ENCODE data around the gene HS2ST1.

HS2ST1 gene

DNA sequence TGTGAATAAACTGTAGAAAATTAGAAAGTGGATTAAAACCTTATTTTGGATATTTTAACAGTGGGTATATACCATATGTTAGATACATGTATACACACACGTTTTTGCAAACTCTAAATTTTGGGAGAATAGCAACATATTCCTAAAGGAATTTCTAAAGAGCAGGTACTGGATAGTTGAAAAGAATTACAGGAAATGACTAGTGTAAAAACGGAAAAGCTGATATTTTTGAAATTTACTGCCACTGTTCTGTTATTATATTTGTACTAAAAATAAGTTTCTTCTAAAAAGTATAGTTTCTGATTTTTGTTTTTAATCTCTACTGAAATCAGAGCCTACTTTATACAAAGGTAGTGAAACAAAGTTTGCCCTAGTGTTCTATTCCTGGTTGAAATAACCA lies 114.1 kb downstream of the HS2ST1 start (continued):
- TF ChIP-seq ARNTL (CRISPR knock-in tag; IDR thresholded peaks at IDR 0.05; ENCODE audit: borderline replicate concordance, low read depth), result no peak
- no peak for TF ChIP-seq ZFP3 (CRISPR knock-in tag; IDR thresholded peaks at IDR 0.05)
- TF ChIP-seq ZC3H10 (CRISPR knock-in tag; IDR thresholded peaks at IDR 0.05), result no peak

DNA sequence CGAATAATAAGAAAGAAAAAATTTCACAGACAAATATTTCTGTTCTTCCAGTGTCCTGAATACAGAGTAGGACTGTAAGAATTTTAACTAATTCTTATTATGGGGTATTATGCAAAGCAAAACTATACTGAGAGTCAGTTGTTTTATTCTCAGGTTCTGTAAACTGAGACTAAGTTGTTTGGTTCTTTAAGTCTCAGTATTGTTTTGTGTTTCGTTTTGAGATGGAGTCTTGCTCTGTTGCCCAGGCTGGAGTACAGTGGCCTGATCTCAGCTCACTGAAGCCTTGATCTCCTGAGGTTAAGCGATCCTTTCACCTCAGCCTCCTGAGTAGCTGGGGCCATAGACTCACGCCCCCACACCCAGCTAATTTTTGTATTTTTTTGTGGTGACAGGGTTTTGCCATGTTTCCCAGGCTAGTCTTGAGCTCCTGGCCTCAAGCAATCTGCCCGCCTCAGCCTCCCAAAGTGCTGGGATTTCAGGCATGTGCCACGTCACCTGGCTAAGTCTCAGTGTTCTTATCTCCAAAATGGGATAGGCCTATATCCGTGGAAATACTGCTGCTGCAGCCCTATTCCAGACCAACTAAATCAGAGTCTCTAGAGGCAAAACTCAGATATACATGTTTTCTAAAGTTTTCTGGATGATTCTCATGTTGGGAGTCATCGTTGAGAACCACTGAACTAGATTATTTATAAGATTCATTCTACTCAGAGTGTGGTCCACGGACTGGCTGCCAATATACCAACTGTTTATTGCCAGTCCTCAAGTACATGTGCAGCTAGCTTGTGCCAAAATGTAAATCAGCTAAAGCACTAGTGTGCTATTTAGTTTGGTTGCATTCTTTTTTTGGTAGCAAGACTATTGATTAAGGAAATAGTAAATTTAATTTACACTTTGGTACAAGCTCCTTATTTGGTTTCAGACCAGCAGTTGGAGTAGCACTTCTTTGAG lies 116.6 kb downstream of the HS2ST1 start:
- TF ChIP-seq, protein P1, sequence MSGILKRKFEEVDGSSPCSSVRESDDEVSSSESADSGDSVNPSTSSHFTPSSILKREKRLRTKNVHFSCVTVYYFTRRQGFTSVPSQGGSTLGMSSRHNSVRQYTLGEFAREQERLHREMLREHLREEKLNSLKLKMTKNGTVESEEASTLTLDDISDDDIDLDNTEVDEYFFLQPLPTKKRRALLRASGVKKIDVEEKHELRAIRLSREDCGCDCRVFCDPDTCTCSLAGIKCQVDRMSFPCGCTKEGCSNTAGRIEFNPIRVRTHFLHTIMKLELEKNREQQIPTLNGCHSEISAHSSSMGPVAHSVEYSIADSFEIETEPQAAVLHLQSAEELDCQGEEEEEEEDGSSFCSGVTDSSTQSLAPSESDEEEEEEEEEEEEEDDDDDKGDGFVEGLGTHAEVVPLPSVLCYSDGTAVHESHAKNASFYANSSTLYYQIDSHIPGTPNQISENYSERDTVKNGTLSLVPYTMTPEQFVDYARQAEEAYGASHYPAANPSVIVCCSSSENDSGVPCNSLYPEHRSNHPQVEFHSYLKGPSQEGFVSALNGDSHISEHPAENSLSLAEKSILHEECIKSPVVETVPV (CRISPR knock-in tag; IDR thresholded peaks at IDR 0.05), result no peak
- TF ChIP-seq, protein P2, sequence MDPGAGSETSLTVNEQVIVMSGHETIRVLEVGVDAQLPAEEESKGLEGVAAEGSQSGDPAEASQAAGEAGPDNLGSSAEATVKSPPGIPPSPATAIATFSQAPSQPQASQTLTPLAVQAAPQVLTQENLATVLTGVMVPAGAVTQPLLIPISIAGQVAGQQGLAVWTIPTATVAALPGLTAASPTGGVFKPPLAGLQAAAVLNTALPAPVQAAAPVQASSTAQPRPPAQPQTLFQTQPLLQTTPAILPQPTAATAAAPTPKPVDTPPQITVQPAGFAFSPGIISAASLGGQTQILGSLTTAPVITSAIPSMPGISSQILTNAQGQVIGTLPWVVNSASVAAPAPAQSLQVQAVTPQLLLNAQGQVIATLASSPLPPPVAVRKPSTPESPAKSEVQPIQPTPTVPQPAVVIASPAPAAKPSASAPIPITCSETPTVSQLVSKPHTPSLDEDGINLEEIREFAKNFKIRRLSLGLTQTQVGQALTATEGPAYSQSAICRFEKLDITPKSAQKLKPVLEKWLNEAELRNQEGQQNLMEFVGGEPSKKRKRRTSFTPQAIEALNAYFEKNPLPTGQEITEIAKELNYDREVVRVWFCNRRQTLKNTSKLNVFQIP (CRISPR knock-in tag; IDR thresholded peaks at IDR 0.05; ENCODE audit: borderline replicate concordance, low read depth), result no peak
- TF ChIP-seq PPARA (CRISPR knock-in tag; IDR thresholded peaks at IDR 0.05; ENCODE audit: borderline replicate concordance) (no peak), TOX (CRISPR knock-in tag; IDR thresholded peaks at IDR 0.05; ENCODE audit: borderline replicate concordance) (no peak), BACH2 (CRISPR knock-in tag; IDR thresholded peaks at IDR 0.05; ENCODE audit: borderline replicate concordance) (no peak), ESRRG (CRISPR knock-in tag; IDR thresholded peaks at IDR 0.05) (no peak), RARB (CRISPR knock-in tag; IDR thresholded peaks at IDR 0.05) (no peak), ARNTL (CRISPR knock-in tag; IDR thresholded peaks at IDR 0.05; ENCODE audit: borderline replicate concordance, low read depth) (no peak), ZNF565 (CRISPR knock-in tag; conservative IDR thresholded peaks at IDR 0.05; ENCODE audit: low read depth) (no peak), ZFP30 (CRISPR knock-in tag; IDR thresholded peaks at IDR 0.05) (no peak), ISL1 (CRISPR knock-in tag; IDR thresholded peaks at IDR 0.05) (no peak)
- TF ChIP-seq, protein P3, sequence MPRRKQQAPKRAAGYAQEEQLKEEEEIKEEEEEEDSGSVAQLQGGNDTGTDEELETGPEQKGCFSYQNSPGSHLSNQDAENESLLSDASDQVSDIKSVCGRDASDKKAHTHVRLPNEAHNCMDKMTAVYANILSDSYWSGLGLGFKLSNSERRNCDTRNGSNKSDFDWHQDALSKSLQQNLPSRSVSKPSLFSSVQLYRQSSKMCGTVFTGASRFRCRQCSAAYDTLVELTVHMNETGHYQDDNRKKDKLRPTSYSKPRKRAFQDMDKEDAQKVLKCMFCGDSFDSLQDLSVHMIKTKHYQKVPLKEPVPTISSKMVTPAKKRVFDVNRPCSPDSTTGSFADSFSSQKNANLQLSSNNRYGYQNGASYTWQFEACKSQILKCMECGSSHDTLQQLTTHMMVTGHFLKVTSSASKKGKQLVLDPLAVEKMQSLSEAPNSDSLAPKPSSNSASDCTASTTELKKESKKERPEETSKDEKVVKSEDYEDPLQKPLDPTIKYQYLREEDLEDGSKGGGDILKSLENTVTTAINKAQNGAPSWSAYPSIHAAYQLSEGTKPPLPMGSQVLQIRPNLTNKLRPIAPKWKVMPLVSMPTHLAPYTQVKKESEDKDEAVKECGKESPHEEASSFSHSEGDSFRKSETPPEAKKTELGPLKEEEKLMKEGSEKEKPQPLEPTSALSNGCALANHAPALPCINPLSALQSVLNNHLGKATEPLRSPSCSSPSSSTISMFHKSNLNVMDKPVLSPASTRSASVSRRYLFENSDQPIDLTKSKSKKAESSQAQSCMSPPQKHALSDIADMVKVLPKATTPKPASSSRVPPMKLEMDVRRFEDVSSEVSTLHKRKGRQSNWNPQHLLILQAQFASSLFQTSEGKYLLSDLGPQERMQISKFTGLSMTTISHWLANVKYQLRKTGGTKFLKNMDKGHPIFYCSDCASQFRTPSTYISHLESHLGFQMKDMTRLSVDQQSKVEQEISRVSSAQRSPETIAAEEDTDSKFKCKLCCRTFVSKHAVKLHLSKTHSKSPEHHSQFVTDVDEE (CRISPR knock-in tag; IDR thresholded peaks at IDR 0.05), result no peak
- ATAC-seq, result no peak

DNA sequence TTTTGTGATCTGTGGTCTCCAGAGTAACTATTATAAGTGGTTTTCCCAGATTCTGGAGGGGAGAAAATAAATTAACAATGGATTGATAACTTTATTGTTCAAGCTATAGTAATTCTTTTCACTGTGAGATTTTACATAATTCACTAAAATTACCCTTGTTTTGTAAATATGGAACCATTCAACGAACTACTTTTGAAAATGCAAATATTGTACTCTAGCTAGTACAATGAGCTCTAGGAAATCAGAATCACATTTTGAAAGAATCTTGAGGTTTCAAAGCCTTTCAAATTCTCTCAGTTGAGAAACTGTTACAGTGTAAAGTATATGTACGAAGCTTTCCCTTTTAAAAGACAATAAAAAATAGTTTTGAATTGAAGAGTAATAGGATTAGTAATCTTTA lies 119.9 kb downstream of the HS2ST1 start:
- no peak for ATAC-seq
- no peak for TF ChIP-seq ZNF565 (CRISPR knock-in tag; conservative IDR thresholded peaks at IDR 0.05; ENCODE audit: low read depth)
- TF ChIP-seq ISL1 (CRISPR knock-in tag; IDR thresholded peaks at IDR 0.05), result no peak
- no peak for TF ChIP-seq OSR1 (CRISPR knock-in tag; IDR thresholded peaks at IDR 0.05)
- TF ChIP-seq, protein P1 (CRISPR knock-in tag; IDR thresholded peaks at IDR 0.05), result no peak
- no peak for TF ChIP-seq RARB (CRISPR knock-in tag; IDR thresholded peaks at IDR 0.05)
- no peak for TF ChIP-seq ZFP30 (CRISPR knock-in tag; IDR thresholded peaks at IDR 0.05)
- TF ChIP-seq GLIS3 (CRISPR knock-in tag; IDR thresholded peaks at IDR 0.05), result no peak
- no peak for TF ChIP-seq ESRRG (CRISPR knock-in tag; IDR thresholded peaks at IDR 0.05)
- TF ChIP-seq SNAI2 (CRISPR knock-in tag; IDR thresholded peaks at IDR 0.05), result no peak
- TF ChIP-seq, protein P4, sequence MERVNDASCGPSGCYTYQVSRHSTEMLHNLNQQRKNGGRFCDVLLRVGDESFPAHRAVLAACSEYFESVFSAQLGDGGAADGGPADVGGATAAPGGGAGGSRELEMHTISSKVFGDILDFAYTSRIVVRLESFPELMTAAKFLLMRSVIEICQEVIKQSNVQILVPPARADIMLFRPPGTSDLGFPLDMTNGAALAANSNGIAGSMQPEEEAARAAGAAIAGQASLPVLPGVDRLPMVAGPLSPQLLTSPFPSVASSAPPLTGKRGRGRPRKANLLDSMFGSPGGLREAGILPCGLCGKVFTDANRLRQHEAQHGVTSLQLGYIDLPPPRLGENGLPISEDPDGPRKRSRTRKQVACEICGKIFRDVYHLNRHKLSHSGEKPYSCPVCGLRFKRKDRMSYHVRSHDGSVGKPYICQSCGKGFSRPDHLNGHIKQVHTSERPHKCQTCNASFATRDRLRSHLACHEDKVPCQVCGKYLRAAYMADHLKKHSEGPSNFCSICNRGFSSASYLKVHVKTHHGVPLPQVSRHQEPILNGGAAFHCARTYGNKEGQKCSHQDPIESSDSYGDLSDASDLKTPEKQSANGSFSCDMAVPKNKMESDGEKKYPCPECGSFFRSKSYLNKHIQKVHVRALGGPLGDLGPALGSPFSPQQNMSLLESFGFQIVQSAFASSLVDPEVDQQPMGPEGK (CRISPR knock-in tag; IDR thresholded peaks at IDR 0.05; ENCODE audit: borderline replicate concordance), result no peak
- TF ChIP-seq CSDC2 (CRISPR knock-in tag; IDR thresholded peaks at IDR 0.05), result no peak
- TF ChIP-seq, protein P2 (CRISPR knock-in tag; IDR thresholded peaks at IDR 0.05; ENCODE audit: borderline replicate concordance, low read depth), result no peak
- no peak for TF ChIP-seq ZFP3 (CRISPR knock-in tag; IDR thresholded peaks at IDR 0.05)
- TF ChIP-seq, protein P3 (CRISPR knock-in tag; IDR thresholded peaks at IDR 0.05), result no peak
- TF ChIP-seq ZNF70 (CRISPR knock-in tag; IDR thresholded peaks at IDR 0.05), result no peak

All from SK-N-SH treated with all-trans-retinoic acid at 6 μM for 48 hours (cell line).